Activated T-helper 17 cell treated with anti-CD3 and anti-CD28 coated beads, Interleukin-2, amount 50 U/mL, for 72 hours (primary cell): ENCODE results near the gene SLC2A6. TPM values are rescaled to one million over a fixed set of nuclear protein-coding genes. Genes with fewer than 3 reads are reported as not detected.

Source experiments
- ATAC-seq: fragments of 150-1000 bp; cut with Tn5 transposase; replicated peaks from 2 replicates; pipeline ENCODE4 v1.10.0; 2021; ENCODE audit warnings: mild to moderate bottlenecking, moderate library complexity
- H3K27ac Mint-ChIP-seq: one replicate; pipeline ENCODE4 v1.8.0; 2022; ENCODE audit warnings: mixed read lengths
- H3K27me3 Mint-ChIP-seq: one replicate; pipeline ENCODE4 v1.8.0; 2022; ENCODE audit warnings: mixed read lengths
- H3K36me3 Mint-ChIP-seq: one replicate; pipeline ENCODE4 v1.8.0; 2022; ENCODE audit warnings: low read depth, mild to moderate bottlenecking, mixed read lengths
- H3K4me1 Mint-ChIP-seq: one replicate; pipeline ENCODE4 v1.8.0; 2022; ENCODE audit warnings: mixed read lengths
- H3K4me3 Mint-ChIP-seq: one replicate; pipeline ENCODE4 v1.8.0; 2022; ENCODE audit warnings: mild to moderate bottlenecking, mixed read lengths
- H3K9me3 Mint-ChIP-seq: one replicate; pipeline ENCODE4 v1.8.0; 2022; ENCODE audit warnings: mixed read lengths
- total RNA-seq, 2 donors: library from RNA; stranded (reverse); gene quantifications; one replicate each; pipeline ENCODE4 v1.2.3, GENCODE V29; 2022

SLC2A6 gene
- total RNA-seq, 2 donors from 2014 or later, result 1.2 to 1.4 TPM

DNA sequence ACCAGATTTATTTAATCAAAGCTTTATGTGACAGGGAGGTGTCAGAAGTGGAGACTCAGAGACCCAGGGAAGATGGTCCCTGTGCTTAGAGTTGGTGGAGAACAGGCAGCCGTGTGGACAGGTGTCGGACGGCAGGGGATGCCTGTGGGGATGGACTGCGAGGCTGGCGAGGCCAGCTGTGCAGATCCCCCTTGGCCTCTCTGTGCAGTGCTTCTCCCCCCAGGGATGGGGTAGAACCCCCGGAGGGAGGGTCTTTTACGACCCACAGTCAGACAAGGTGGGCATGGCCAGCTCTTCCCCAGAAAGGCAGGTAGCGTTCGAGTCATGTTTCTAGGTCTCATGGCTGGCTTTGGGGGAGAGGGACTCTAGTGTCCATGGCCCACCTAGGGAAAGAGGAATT is 4.7 kb upstream of the SLC2A6 start:
- ATAC-seq, result no peak
- no peaks in the 10 kb centered on the region for H3K9me3 Mint-ChIP-seq
- no peak overlapping the region for H3K27ac Mint-ChIP-seq
- no peaks in the 10 kb centered on the region for H3K4me1 Mint-ChIP-seq
- H3K4me3 Mint-ChIP-seq, result no peak overlapping the region
- no peaks in the 10 kb centered on the region for H3K36me3 Mint-ChIP-seq
- H3K27me3 Mint-ChIP-seq, result no peaks in the 10 kb centered on the region

DNA sequence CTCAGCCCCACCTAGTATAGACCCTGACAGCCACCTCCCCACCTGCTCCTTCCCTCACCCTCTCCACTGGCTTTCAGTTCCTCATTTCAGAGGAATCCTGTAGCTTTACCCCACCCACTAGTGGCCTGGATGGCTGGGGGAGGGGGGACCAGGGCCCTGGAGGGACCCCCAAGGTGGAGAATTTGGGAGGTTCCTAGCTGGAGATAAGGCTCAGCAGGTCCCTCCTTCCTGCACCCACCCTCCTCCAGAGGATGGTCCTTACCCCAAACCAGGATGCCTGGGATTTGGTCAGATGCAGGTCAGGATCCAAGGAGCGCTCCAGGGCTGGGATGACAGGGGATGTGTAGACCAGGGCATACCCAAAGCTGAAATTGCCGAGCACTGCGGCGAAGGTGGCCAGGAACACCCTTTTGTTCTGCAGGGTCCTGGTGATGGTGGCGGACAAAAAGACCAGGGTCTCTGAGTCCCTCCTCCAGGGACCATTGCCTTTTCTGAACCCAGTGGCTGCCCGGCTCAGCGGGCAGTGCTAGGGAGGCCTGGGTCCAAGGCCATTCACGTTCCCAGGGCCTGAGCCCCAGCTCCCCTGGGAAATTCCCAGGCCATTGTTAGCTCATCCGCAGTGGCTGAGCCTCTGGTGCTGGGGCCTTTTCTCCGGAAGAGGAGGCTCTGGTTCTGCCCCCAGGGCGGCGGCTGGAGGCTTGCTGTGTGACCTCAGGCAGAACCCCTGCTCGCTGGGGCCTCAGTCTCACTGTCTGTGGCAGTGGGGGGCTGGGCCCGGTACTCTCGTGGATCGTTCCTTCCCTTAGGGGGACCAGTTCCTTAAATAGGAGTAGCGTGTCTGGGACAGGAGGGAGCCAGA is 678 bp downstream of the SLC2A6 start:
- Mint-ChIP-seq H3K36me3 (no peaks in the 10 kb centered on the region), H3K27me3 (no peaks in the 10 kb centered on the region), H3K4me3 (peak overlapping the region; percentile 28), H3K27ac (no peak overlapping the region), H3K9me3 (no peaks in the 10 kb centered on the region), H3K4me1 (no peaks in the 10 kb centered on the region)
- no peak for ATAC-seq

GRCh38 chr9:133477461-133477860 is 1.4 kb downstream of the SLC2A6 start:
- Mint-ChIP-seq H3K27ac (no peak overlapping the region), H3K4me1 (no peaks in the 10 kb centered on the region), H3K4me3 (no peak overlapping the region), H3K27me3 (no peaks in the 10 kb centered on the region), H3K9me3 (no peaks in the 10 kb centered on the region), H3K36me3 (no peaks in the 10 kb centered on the region)
- ATAC-seq, result no peak

- Mint-ChIP-seq H3K4me1 (no peaks in the 10 kb centered on the region), H3K4me3 (no peak overlapping the region), H3K27me3 (no peaks in the 10 kb centered on the region), H3K36me3 (no peaks in the 10 kb centered on the region), H3K27ac (no peak overlapping the region), H3K9me3 (no peaks in the 10 kb centered on the region)
- ATAC-seq, result no peak
Observed at GRCh38 chr9:133476941-133477340, 2.0 kb downstream of the SLC2A6 start.

DNA sequence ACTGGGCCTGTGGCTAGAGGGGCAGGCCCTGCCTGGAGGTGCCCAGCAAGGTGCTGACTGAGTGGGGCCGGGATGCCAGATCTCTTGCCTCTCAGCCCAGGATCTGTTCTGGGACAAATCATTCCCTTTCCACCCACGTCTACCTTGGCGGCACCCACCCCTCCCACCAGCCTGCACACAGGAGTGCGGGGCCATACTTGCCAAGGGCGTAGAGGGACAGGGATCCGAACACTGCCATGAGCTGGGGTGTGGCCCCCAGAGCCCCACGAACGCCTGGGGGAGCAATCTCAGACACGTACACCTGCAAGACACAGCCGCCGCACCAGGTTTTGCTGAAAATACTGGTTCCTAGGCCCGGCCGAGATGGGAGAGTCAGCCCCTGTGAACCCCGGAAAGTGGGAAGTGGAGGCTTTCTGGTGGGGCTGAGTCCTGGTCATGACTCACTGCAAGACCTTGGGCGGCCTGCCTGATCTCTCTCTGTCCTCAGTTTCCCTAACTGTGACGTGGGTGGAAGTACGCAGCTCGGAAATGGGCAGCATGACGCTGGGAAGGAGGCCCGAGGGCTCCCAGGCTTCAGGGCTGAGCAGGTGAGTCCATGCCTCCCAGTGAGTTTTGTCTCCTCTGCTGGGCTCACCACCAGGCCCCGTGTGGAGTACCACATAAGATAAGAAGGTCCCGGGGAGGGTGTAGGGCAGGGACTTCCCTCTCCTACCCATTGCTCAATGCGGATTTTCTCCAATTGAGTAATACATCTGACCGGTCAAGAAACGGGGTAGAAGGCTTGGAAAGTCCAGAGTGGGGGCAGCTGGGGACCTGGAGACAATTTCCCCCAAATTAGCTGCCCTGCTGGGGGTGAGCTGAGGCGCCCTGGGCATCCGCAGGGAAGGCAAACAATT is 2.6 kb downstream of the SLC2A6 start:
- H3K27me3 Mint-ChIP-seq, result no peaks in the 10 kb centered on the region
- H3K4me1 Mint-ChIP-seq, result no peaks in the 10 kb centered on the region
- no peak for ATAC-seq
- no peak overlapping the region for H3K4me3 Mint-ChIP-seq
- no peaks in the 10 kb centered on the region for H3K9me3 Mint-ChIP-seq
- H3K27ac Mint-ChIP-seq, result no peak overlapping the region
- H3K36me3 Mint-ChIP-seq, result no peaks in the 10 kb centered on the region

DNA sequence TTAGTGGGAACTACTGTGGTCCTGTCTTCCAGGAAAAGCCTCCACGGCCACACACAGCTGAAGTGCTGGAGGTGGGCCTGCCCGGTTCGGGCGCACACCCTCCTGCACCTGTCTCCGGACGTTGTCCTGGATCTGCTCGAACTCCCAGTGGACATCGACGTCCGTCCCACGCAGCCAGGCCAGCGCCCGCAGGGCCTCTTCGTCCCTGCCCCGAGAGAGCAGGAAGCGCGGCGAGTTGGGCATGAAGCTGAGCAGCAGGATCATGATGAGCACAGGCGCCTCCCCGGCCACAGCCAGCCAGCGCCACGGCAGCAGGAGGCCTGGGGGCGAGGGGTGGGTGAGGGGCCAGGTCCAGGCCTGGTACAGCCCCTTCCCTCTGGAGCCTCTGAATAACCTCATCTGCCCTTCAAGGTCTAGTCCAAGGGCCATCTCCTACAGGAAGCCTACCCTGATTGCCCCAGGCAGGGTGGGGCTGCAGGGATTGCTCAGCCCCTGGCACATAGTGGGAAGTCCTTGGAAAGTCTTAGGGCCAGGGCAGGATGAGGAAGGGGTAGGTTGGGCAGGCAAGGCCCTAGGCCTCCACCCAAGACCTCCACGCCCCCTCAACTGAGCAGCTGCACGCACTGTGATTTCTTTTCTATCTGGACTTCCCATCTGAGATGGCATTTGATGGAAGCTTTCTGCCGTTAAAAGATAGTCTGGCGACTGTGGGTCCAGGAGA is 3.4 kb downstream of the SLC2A6 start:
- no peaks in the 10 kb centered on the region for H3K36me3 Mint-ChIP-seq
- H3K4me3 Mint-ChIP-seq, result no peak overlapping the region
- no peaks in the 10 kb centered on the region for H3K9me3 Mint-ChIP-seq
- no peak for ATAC-seq
- no peak overlapping the region for H3K27ac Mint-ChIP-seq
- no peaks in the 10 kb centered on the region for H3K27me3 Mint-ChIP-seq
- no peaks in the 10 kb centered on the region for H3K4me1 Mint-ChIP-seq

- ATAC-seq, result no peak
- no peaks in the 10 kb centered on the region for H3K9me3 Mint-ChIP-seq
- no peak overlapping the region for H3K4me3 Mint-ChIP-seq
- no peak overlapping the region for H3K27ac Mint-ChIP-seq
- H3K27me3 Mint-ChIP-seq, result no peaks in the 10 kb centered on the region
- no peaks in the 10 kb centered on the region for H3K4me1 Mint-ChIP-seq
- no peaks in the 10 kb centered on the region for H3K36me3 Mint-ChIP-seq
Observed at GRCh38 chr9:133474853-133475252, 4.0 kb downstream of the SLC2A6 start.

DNA sequence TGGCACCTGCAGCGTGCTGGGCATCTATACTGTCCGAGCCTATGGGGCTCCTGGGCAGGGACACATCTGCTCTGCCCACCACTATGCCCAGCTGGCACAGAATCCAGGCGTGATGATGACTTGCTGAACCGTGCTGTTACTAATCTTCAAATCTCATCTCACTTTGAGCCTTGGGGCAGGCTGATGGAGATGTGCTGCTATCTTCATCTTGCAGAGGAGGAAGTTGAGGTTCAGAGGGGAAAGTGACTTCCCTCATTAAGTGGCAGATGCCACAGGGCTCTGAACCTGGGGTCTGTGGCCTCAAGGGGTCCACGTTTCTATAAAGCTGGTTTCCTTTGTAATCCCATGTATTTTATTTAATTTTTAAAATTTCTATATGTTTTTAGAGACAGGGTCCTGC is 4.7 kb downstream of the SLC2A6 start:
- Mint-ChIP-seq H3K4me3 (no peak overlapping the region), H3K9me3 (no peaks in the 10 kb centered on the region), H3K27ac (no peak overlapping the region), H3K27me3 (no peaks in the 10 kb centered on the region), H3K4me1 (no peaks in the 10 kb centered on the region), H3K36me3 (no peaks in the 10 kb centered on the region)
- ATAC-seq, result no peak

GRCh38 chr9:133473743-133474142 is 5.2 kb downstream of the SLC2A6 start:
- no peak for ATAC-seq
- no peaks in the 10 kb centered on the region for H3K4me1 Mint-ChIP-seq
- no peaks in the 10 kb centered on the region for H3K27me3 Mint-ChIP-seq
- no peak overlapping the region for H3K4me3 Mint-ChIP-seq
- H3K36me3 Mint-ChIP-seq, result no peaks in the 10 kb centered on the region
- no peak overlapping the region for H3K27ac Mint-ChIP-seq
- no peaks in the 10 kb centered on the region for H3K9me3 Mint-ChIP-seq

DNA sequence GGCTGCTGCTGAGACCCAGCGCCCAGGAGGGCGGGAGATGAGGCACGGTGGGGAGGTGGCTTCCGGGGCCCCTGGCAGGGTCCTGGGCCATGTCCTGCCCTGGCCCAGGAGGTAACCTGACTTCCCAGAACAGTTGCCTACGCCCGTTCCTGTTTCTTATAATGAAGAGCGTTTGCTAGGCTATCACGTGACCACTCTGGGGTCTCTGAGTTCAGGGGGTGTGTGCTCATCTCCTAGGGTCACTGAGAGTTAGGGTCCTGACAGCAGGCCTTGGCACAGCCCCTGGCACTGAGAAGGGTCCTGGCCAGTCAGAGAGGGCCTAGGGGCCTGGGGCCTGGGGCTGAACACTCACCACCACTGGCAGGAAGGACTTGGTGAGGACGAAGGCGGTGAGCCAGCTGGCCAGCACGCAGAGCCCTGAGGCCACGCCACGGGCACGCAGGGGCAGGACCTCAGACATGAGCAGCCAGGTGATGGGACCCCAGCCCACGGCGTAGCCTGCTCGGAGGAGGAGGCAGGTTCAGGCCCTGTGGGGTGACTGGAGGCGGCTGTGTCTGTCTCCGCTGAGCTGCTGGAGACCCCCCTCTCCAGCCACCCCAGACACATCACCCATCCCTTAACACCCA is 6.0 kb downstream of the SLC2A6 start:
- H3K4me3 Mint-ChIP-seq, result no peak overlapping the region
- H3K9me3 Mint-ChIP-seq, result no peaks in the 10 kb centered on the region
- ATAC-seq, result no peak
- H3K27ac Mint-ChIP-seq, result no peak overlapping the region
- no peaks in the 10 kb centered on the region for H3K27me3 Mint-ChIP-seq
- no peaks in the 10 kb centered on the region for H3K4me1 Mint-ChIP-seq
- no peaks in the 10 kb centered on the region for H3K36me3 Mint-ChIP-seq

DNA sequence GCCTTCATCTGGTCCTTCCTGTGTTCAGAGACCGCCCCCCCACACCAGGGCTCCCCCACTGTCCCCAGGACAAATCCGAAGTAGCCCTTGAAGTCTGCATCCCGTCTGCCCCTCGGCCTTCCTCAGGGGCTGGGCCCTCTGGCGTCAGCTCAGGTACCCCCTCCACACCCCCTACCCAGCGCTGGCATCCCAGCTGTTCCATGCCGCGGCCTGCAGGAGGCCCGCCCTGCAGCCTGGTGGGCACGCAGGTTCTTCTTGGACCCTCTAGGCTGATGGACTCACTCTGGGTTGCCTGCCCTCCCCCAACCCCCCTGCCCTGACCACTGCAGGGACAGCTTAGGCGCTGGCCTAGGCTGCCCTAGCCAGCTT is 6.6 kb downstream of the SLC2A6 start:
- Mint-ChIP-seq H3K36me3 (no peaks in the 10 kb centered on the region), H3K4me3 (no peak overlapping the region), H3K4me1 (no peaks in the 10 kb centered on the region), H3K9me3 (no peaks in the 10 kb centered on the region), H3K27me3 (no peaks in the 10 kb centered on the region), H3K27ac (no peak overlapping the region)
- ATAC-seq, result no peak

GRCh38 chr9:133471551-133472276 is 7.2 kb downstream of the SLC2A6 start:
- ATAC-seq, result no peak
- no peaks in the 10 kb centered on the region for H3K4me1 Mint-ChIP-seq

DNA sequence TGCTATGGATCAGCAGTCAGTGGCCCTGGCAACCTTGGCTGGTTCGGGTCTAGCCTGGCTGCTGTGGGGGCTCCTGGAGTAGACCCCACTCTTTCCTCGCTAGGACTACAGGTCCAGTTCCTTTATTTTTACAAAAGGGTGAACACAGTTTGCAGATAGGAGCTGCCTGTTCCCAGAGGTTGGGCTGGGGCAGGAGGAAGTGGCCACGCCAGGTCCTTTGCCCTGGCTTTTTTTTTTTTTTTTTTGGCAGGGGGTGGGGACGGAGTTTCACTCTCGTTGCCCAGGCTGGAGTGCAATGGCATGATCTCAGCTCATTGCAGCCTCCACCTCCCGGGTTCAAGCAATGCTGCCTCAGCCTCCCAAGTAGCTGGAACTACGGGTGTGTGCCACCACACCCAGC is 7.9 kb downstream of the SLC2A6 start:
- no peak for ATAC-seq
- H3K27ac Mint-ChIP-seq, result no peak overlapping the region
- no peaks in the 10 kb centered on the region for H3K27me3 Mint-ChIP-seq
- no peaks in the 10 kb centered on the region for H3K36me3 Mint-ChIP-seq
- H3K4me1 Mint-ChIP-seq, result no peaks in the 10 kb centered on the region
- H3K9me3 Mint-ChIP-seq, result no peaks in the 10 kb centered on the region
- no peak overlapping the region for H3K4me3 Mint-ChIP-seq

More at GRCh38 chr9:133471551-133472276, 7.2 kb downstream of the SLC2A6 start:
- H3K27ac Mint-ChIP-seq, result no peak overlapping the region
- no peaks in the 10 kb centered on the region for H3K36me3 Mint-ChIP-seq
- H3K9me3 Mint-ChIP-seq, result no peaks in the 10 kb centered on the region
- H3K27me3 Mint-ChIP-seq, result no peaks in the 10 kb centered on the region
- H3K4me3 Mint-ChIP-seq, result no peak overlapping the region
